ENCODE data around the gene SASH1.

SASH1 gene

DNA sequence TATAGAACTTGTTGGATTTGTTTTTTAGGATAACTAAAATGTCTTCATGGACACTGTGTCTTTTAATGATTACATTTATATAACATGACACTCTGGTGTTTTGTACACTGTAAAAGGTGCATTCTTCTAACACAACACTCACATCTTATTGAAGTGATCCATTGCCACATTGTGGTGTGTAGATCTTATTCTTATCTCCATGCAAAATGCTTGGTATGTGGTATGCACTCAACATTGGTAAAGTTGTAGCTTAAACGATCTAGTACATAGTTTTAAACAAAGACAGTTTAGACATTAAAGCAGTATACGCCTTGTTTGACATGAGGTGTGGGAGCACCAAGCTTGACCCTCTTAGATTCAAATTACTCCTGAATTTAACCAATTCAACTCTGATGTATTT lies 84.7 kb downstream of the SASH1 start:
- H4K20me1 ChIP-seq (ENCODE audit: insufficient read depth, low read length) = no peaks in the 10 kb centered on the region
- H3K9ac ChIP-seq (ENCODE audit: low read length) = no peak overlapping the region
- H3K4me3 ChIP-seq (ENCODE audit: low read length) = no peak overlapping the region
- DNase-seq = no peak
- no peak overlapping the region for H3K4me2 ChIP-seq (ENCODE audit: low read depth, low read length)
- no peaks in the 10 kb centered on the region for H3K79me2 ChIP-seq (ENCODE audit: low read length)
- TF ChIP-seq CTCF (IDR thresholded peaks at IDR 0.05; ENCODE audit: low read length) = no peak
- TF ChIP-seq EZH2phosphoT487 (IDR thresholded peaks at IDR 0.05; ENCODE audit: low read length) = no peak
- TF ChIP-seq EZH2 (optimal IDR thresholded peaks at IDR 0.05; ENCODE audit: low read depth, low read length) = no peak
- H3K27me3 ChIP-seq (replicated peaks; ENCODE audit: insufficient read depth, low read length) = no peaks in the 10 kb centered on the region
- no peak overlapping the region for H2AFZ ChIP-seq (ENCODE audit: low read length)
- H3F3A ChIP-seq (ENCODE audit: insufficient read depth, low read length) = no peaks in the 10 kb centered on the region
- H3K36me3 ChIP-seq (replicated peaks; ENCODE audit: insufficient read depth, low read length) = no peaks in the 10 kb centered on the region
- H3K9me2 ChIP-seq (replicated peaks; ENCODE audit: insufficient read depth, low read length) = no peaks in the 10 kb centered on the region
- no peaks in the 10 kb centered on the region for H3K9me3 ChIP-seq (replicated peaks; ENCODE audit: insufficient read depth, low read length)
- H3K27ac ChIP-seq (ENCODE audit: low read length) = no peak overlapping the region
- no peaks in the 10 kb centered on the region for H3K4me1 ChIP-seq (ENCODE audit: low read length)

- DNase-seq = no peak
- Histone ChIP-seq H3K79me2 (ENCODE audit: low read length) (no peaks in the 10 kb centered on the region), H3K4me1 (ENCODE audit: low read length) (no peaks in the 10 kb centered on the region), H3K36me3 (replicated peaks; ENCODE audit: insufficient read depth, low read length) (no peaks in the 10 kb centered on the region), H3K9me2 (replicated peaks; ENCODE audit: insufficient read depth, low read length) (no peaks in the 10 kb centered on the region), H3K27ac (ENCODE audit: low read length) (no peak overlapping the region), H3K4me2 (ENCODE audit: low read depth, low read length) (no peak overlapping the region), H3F3A (ENCODE audit: insufficient read depth, low read length) (no peaks in the 10 kb centered on the region), H4K20me1 (ENCODE audit: insufficient read depth, low read length) (no peaks in the 10 kb centered on the region), H3K27me3 (replicated peaks; ENCODE audit: insufficient read depth, low read length) (no peaks in the 10 kb centered on the region), H2AFZ (ENCODE audit: low read length) (no peak overlapping the region), H3K9me3 (replicated peaks; ENCODE audit: insufficient read depth, low read length) (no peaks in the 10 kb centered on the region), H3K4me3 (ENCODE audit: low read length) (no peak overlapping the region), H3K9ac (ENCODE audit: low read length) (no peak overlapping the region)
- TF ChIP-seq EZH2phosphoT487 (IDR thresholded peaks at IDR 0.05; ENCODE audit: low read length) = no peak
Observed at GRCh38 chr6:148429423-148429822, 86.8 kb downstream of the SASH1 start.

DNA sequence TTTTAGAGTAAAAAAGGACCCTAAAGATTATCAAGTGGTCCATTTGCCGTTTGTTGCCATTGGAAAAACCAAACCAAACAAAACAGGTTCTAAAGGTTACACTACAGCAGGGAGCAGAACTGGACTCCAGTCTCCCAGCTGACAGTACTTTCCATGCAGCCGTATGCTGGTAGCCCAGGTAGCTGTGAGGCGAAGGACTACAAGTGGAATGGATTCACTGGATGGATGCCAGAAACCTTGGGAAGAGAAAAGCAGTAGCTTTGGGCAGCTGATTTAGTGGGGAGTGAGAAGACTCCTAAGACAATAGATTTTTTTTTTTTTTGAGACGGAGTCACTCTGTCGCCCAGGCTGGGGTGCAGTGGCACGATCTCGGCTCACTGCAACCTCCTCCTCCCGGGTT lies 88.3 kb downstream of the SASH1 start:
- Histone ChIP-seq H3K79me2 (ENCODE audit: low read length) (no peaks in the 10 kb centered on the region), H3K27me3 (replicated peaks; ENCODE audit: insufficient read depth, low read length) (no peaks in the 10 kb centered on the region), H3K4me3 (ENCODE audit: low read length) (no peak overlapping the region), H3K9me3 (replicated peaks; ENCODE audit: insufficient read depth, low read length) (no peaks in the 10 kb centered on the region), H3K4me1 (ENCODE audit: low read length) (no peaks in the 10 kb centered on the region), H3K4me2 (ENCODE audit: low read depth, low read length) (no peak overlapping the region), H3F3A (ENCODE audit: insufficient read depth, low read length) (no peaks in the 10 kb centered on the region), H3K9ac (ENCODE audit: low read length) (no peak overlapping the region), H3K27ac (ENCODE audit: low read length) (no peak overlapping the region), H3K9me2 (replicated peaks; ENCODE audit: insufficient read depth, low read length) (no peaks in the 10 kb centered on the region), H2AFZ (ENCODE audit: low read length) (no peak overlapping the region), H3K36me3 (replicated peaks; ENCODE audit: insufficient read depth, low read length) (no peaks in the 10 kb centered on the region), H4K20me1 (ENCODE audit: insufficient read depth, low read length) (no peaks in the 10 kb centered on the region)
- TF ChIP-seq EZH2phosphoT487 (IDR thresholded peaks at IDR 0.05; ENCODE audit: low read length) (no peak), CTCF (IDR thresholded peaks at IDR 0.05; ENCODE audit: low read length) (no peak), EZH2 (optimal IDR thresholded peaks at IDR 0.05; ENCODE audit: low read depth, low read length) (no peak)
- no peak for DNase-seq

DNA sequence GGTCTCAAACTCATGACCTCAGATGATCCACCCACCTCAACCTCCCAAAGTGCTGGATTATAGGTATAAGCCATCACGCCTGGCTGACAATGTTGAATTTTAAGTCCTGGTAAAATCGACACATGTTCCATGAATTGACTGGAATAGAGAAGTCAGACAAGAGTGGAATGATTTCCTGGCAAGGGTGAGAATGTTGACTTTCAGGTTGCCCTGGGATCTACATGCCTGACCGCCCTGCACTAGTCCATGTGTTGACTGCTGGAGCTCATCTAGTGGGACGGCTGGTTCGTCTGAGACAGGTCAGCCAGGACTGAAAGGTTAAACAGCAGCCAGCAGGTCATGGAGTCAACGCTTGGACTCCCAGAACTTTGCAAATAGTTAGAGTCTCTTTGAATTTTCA lies 88.8 kb downstream of the SASH1 start:
- H2AFZ ChIP-seq (ENCODE audit: low read length) = no peak overlapping the region
- no peak for DNase-seq
- no peak overlapping the region for H3K4me3 ChIP-seq (ENCODE audit: low read length)

More for the DNA sequence above, 88.8 kb downstream of the SASH1 start:
- Histone ChIP-seq H3K4me2 (ENCODE audit: low read depth, low read length) (no peak overlapping the region), H3K36me3 (replicated peaks; ENCODE audit: insufficient read depth, low read length) (no peaks in the 10 kb centered on the region), H3K4me1 (ENCODE audit: low read length) (no peaks in the 10 kb centered on the region), H3K9me2 (replicated peaks; ENCODE audit: insufficient read depth, low read length) (no peaks in the 10 kb centered on the region), H4K20me1 (ENCODE audit: insufficient read depth, low read length) (no peaks in the 10 kb centered on the region), H3K27me3 (replicated peaks; ENCODE audit: insufficient read depth, low read length) (no peaks in the 10 kb centered on the region), H3K27ac (ENCODE audit: low read length) (no peak overlapping the region), H3F3A (ENCODE audit: insufficient read depth, low read length) (no peaks in the 10 kb centered on the region), H3K79me2 (ENCODE audit: low read length) (no peaks in the 10 kb centered on the region), H3K9ac (ENCODE audit: low read length) (no peak overlapping the region), H3K9me3 (replicated peaks; ENCODE audit: insufficient read depth, low read length) (no peaks in the 10 kb centered on the region)
- no peak for TF ChIP-seq CTCF (IDR thresholded peaks at IDR 0.05; ENCODE audit: low read length)
